Measurements from ENCODE around the gene POPDC2.

Gene POPDC2

DNA sequence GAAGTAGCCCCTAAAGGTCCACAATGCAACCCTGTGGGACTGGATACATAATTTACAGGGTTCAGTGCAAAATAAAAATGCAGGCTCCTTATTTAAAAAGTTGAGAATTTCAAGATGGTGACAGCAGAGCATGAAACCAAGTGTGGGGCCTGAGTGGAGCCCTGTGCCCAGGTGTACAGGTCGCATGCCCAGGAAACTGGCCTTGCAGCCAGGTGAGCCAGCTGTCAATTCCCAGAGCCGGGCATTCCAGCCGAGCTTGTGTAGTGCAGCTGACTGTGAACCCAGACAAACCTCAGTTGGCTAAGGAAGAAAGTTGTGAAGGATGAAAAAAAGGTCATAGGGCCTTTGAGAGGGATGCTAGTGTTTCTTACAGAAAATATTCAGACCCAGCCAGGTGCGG lies 27.6 kb downstream of the POPDC2 start:
- TF ChIP-seq, protein P1, sequence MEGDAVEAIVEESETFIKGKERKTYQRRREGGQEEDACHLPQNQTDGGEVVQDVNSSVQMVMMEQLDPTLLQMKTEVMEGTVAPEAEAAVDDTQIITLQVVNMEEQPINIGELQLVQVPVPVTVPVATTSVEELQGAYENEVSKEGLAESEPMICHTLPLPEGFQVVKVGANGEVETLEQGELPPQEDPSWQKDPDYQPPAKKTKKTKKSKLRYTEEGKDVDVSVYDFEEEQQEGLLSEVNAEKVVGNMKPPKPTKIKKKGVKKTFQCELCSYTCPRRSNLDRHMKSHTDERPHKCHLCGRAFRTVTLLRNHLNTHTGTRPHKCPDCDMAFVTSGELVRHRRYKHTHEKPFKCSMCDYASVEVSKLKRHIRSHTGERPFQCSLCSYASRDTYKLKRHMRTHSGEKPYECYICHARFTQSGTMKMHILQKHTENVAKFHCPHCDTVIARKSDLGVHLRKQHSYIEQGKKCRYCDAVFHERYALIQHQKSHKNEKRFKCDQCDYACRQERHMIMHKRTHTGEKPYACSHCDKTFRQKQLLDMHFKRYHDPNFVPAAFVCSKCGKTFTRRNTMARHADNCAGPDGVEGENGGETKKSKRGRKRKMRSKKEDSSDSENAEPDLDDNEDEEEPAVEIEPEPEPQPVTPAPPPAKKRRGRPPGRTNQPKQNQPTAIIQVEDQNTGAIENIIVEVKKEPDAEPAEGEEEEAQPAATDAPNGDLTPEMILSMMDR (IDR thresholded peaks at IDR 0.05; ENCODE audit: low read depth, low read length) = no peak
- Histone ChIP-seq H3K9me3 (no peaks in the 10 kb centered on the region), H3K36me3 (no peaks in the 10 kb centered on the region), H3K4me3 (ENCODE audit: low read depth, low read length) (no peak overlapping the region), H3K27me3 (no peaks in the 10 kb centered on the region), H3K4me1 (peaks cover 31% of the 10 kb centered on the region)
- no peak for DNase-seq

DNA sequence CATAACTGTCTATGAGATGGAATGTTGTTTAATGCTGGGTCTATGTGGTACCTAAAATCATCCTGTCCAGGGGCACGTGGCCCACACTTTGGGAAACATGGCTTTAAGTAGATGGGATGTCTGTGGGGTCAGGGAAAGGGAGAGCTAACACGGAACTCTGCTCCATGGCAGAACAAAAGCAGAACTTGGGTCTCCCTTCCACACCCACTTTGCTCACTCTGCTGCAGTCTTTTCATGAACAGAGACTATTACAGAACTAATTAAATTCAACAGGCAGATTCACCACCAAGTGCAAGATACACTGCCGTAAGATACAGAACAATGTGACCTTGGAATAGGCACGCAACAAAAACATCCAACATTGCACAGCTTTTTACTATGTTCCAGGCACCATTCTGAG lies 28.2 kb downstream of the POPDC2 start:
- no peak overlapping the region for H3K4me3 ChIP-seq (ENCODE audit: low read depth, low read length)
- no peaks in the 10 kb centered on the region for H3K9me3 ChIP-seq
- H3K27me3 ChIP-seq = no peaks in the 10 kb centered on the region
- no peak for DNase-seq
- peaks cover 25% of the 10 kb centered on the region for H3K4me1 ChIP-seq
- no peaks in the 10 kb centered on the region for H3K36me3 ChIP-seq
- TF ChIP-seq, protein P1 (IDR thresholded peaks at IDR 0.05; ENCODE audit: low read depth, low read length) = no peak

DNA sequence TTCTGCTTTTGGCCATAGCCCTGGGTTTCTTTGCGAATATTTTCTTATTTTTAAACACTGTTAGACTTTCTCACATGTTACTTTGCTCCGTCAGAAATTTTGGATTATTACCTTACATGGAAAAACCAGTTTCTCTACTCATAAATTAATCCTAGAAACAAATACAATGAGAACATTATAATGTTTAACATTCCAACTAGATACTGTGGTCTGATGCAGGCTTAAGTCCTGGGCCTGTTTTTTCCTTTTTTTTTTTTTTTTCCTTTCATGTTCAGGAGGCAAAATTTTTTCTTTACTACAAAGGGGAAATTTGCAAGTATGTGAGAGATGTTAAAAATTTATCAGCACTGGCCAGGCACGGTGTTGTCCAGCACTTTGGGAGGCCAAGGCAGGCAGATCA lies 28.9 kb downstream of the POPDC2 start:
- no peaks in the 10 kb centered on the region for H3K36me3 ChIP-seq
- DNase-seq = no peak
- peaks cover 18% of the 10 kb centered on the region for H3K4me1 ChIP-seq
- H3K27me3 ChIP-seq = no peaks in the 10 kb centered on the region
- no peaks in the 10 kb centered on the region for H3K9me3 ChIP-seq
- no peak overlapping the region for H3K4me3 ChIP-seq (ENCODE audit: low read depth, low read length)
- TF ChIP-seq, protein P1 (IDR thresholded peaks at IDR 0.05; ENCODE audit: low read depth, low read length) = no peak

DNA sequence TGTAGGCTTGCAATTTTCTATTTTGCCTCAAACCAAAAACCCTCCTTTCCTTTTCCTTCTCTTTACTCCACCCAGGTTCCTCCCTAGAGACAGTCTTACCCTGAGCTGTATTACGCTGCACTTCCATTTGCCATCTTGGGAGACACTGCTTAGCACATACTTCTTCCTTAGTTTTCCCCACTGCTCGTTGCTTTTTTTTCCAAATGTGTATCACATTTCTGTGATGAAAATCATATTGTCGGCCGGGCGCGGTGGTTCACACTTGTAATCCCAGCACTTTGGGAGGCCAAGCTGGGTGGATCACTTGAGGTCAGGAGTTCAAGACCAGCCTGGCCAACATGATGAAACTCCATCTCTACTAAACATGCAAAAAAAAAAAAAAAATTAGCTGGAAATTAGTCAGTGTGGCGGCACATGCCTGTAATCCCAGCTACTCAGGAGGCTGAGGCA lies 29.5 kb downstream of the POPDC2 start:
- no peaks in the 10 kb centered on the region for H3K36me3 ChIP-seq
- TF ChIP-seq, protein P1 (IDR thresholded peaks at IDR 0.05; ENCODE audit: low read depth, low read length) = no peak
- H3K4me1 ChIP-seq = peaks cover 12% of the 10 kb centered on the region
- no peaks in the 10 kb centered on the region for H3K9me3 ChIP-seq
- H3K27me3 ChIP-seq = no peaks in the 10 kb centered on the region
- no peak for DNase-seq
- H3K4me3 ChIP-seq (ENCODE audit: low read depth, low read length) = no peak overlapping the region

DNA sequence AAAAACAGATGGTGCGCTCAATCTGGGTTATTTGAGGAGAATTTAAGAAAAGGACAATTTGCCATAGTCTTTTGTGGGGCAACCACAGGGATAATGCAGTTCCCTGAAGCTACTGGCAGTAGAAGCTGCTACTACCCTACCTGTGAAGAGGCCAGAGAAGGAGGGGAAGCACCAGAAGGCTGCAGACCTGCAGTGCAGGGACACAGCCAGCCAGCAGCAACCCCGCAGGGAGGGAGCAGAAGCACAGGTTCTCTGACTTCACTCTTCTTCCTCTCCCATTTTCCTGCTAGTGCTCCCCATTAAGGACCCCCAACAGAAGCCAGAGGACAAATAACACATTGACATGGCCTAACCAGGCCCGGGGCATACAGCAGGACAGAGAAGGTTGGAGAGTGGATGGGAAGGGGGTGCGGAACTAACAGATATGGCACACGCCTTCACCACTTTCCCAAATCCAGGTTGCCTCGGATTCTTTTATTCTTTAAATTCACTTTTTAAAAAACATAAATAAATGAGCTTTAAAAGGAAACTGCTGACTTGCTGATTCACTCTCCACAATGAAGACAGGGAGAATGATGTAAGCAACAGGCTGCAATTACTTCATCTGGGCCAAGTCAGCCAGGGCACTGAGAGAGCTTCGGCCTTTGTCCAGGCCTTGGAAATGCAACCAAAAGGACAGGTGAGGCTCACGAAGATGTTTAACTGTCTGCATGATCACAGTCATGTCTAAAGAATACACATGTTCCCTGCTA lies 30.1 kb downstream of the POPDC2 start:
- TF ChIP-seq, protein P1 (IDR thresholded peaks at IDR 0.05; ENCODE audit: low read depth, low read length) = no peak
- DNase-seq = no peak
- Histone ChIP-seq H3K9me3 (no peaks in the 10 kb centered on the region), H3K4me3 (ENCODE audit: low read depth, low read length) (no peak overlapping the region), H3K4me1 (peaks cover 9% of the 10 kb centered on the region), H3K27me3 (no peaks in the 10 kb centered on the region), H3K36me3 (no peaks in the 10 kb centered on the region)

DNA sequence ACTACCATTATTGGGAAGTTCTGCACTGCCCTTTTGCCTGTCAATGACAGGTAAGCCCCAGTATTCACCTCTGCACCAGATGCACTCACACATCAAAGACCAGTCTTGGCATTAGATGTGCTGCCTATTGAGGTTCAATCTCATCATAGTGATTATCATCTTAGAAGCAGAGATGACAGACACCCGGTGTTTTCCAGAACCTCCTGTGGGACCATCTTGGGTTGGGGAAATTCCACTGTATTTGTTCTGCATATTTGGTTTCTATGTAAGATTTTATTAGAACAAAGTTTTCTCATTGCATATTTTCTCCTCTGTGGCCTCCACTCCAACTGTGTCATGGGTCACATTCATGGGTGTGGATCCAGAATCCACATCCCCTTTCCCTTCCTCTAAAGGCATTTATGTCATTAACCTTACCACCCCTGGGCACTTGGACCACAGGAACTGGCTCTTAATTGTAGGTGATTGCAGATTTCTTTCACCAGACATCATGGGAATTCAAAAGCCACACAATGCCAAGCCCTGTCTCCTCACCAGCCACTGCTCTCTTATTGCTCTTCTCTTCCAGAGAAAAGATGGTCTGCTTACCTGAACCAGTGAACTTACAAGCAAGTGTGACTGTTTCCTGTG lies 31.5 kb downstream of the POPDC2 start:
- H3K27me3 ChIP-seq = no peaks in the 10 kb centered on the region
- H3K9me3 ChIP-seq = no peaks in the 10 kb centered on the region
- no peak overlapping the region for H3K4me3 ChIP-seq (ENCODE audit: low read depth, low read length)
- no peak for DNase-seq
- peaks cover 9% of the 10 kb centered on the region for H3K4me1 ChIP-seq
- H3K36me3 ChIP-seq = no peaks in the 10 kb centered on the region
- TF ChIP-seq, protein P1 (IDR thresholded peaks at IDR 0.05; ENCODE audit: low read depth, low read length) = no peak

All from BE2C (cell line).